ENCODE data around the gene NUP37. TPM values are rescaled to one million over a fixed set of nuclear protein-coding genes. Genes with fewer than 3 reads are reported as not detected.
"Not testable (repeated sequence)": the region's sequence is repeated elsewhere in the genome, so short reads cannot be mapped to it uniquely, and the experiment has no call there.

NUP37 gene
- total RNA-seq, 4 donors from 2014 or later, result 18.1 to 39.1 (median 27.3) TPM

GRCh38 chr12:102106905-102107304 is 13.0 kb downstream of the NUP37 start:
- H3K36me3 ChIP-seq, result peaks cover 0 to 83% (median 4%) of the 10 kb centered on the region in 3 donors
- no peak overlapping the region for H3K4me3 ChIP-seq
- no peak for TF ChIP-seq POLR2A (IDR thresholded peaks at IDR 0.05)
- no peak for TF ChIP-seq CTCF (IDR thresholded peaks at IDR 0.05)
- no peak for DNase-seq
- WGBS, 2 donors, result 88 to 91% methylated on average over 3 of the region's 3 CpGs
- H3K27me3 ChIP-seq, result no peaks in the 10 kb centered on the region
- no peaks in the 10 kb centered on the region for H3K9me3 ChIP-seq
- H3K27ac ChIP-seq, result peak overlapping the region in 2 of 4 donors; percentile 48 to 78
- intact Hi-C loops (cut with DNase I), result no loop called here
- H3K4me1 ChIP-seq, result peaks cover 0 to 13% (median 0%) of the 10 kb centered on the region in 3 donors

GRCh38 chr12:102096855-102097254 is 23.1 kb downstream of the NUP37 start:
- Histone ChIP-seq H3K4me1 (no peaks in the 10 kb centered on the region), H3K36me3 (peaks cover 0 to 66% (median 0%) of the 10 kb centered on the region in 3 donors), H3K9me3 (no peaks in the 10 kb centered on the region), H3K27ac (no peak overlapping the region), H3K27me3 (no peaks in the 10 kb centered on the region), H3K4me3 (no peak overlapping the region)
- intact Hi-C loops (cut with DNase I), result no loop called here
- no peak for TF ChIP-seq CTCF (IDR thresholded peaks at IDR 0.05)
- TF ChIP-seq POLR2A (IDR thresholded peaks at IDR 0.05), result no peak
- no peak for DNase-seq
- 74 to 86% methylated on average over 3 of the region's 3 CpGs for WGBS, 2 donors

GRCh38 chr12:102095677-102096263 is 24.1 kb downstream of the NUP37 start:
- H3K36me3 ChIP-seq, result peaks cover 0 to 58% (median 0%) of the 10 kb centered on the region in 3 donors
- no peak for DNase-seq
- no peaks in the 10 kb centered on the region for H3K27me3 ChIP-seq
- TF ChIP-seq POLR2A (IDR thresholded peaks at IDR 0.05), result no peak
- peak; percentile 21 to 60 (median 30) for TF ChIP-seq CTCF (IDR thresholded peaks at IDR 0.05)
- H3K4me3 ChIP-seq, result no peak overlapping the region
- no peak overlapping the region for H3K27ac ChIP-seq
- 78 to 82% methylated on average over 2 of the region's 2 CpGs for WGBS, 2 donors
- no peaks in the 10 kb centered on the region for H3K4me1 ChIP-seq
- H3K9me3 ChIP-seq, result no peaks in the 10 kb centered on the region
- intact Hi-C loops (cut with DNase I), result no loop called here

- H3K27me3 ChIP-seq, result no peaks in the 10 kb centered on the region
- H3K4me1 ChIP-seq, result no peaks in the 10 kb centered on the region
- TF ChIP-seq CTCF (IDR thresholded peaks at IDR 0.05), result no peak
- no peak for TF ChIP-seq POLR2A (IDR thresholded peaks at IDR 0.05)
- H3K36me3 ChIP-seq, result peaks cover 0 to 47% (median 0%) of the 10 kb centered on the region in 3 donors
- intact Hi-C loops (cut with DNase I), result no loop called here
- no peak overlapping the region for H3K4me3 ChIP-seq
- no peak overlapping the region for H3K27ac ChIP-seq
- peaks cover 0 to 6% (median 0%) of the 10 kb centered on the region in 3 donors for H3K9me3 ChIP-seq
- no peak for DNase-seq
Observed at GRCh38 chr12:102093319-102093718, 26.6 kb downstream of the NUP37 start.

- H3K9me3 ChIP-seq; H3K27me3 ChIP-seq; H3K4me1 ChIP-seq; intact Hi-C loops (cut with DNase I); DNase-seq; H3K27ac ChIP-seq; H3K4me3 ChIP-seq: not testable (repeated sequence)
- WGBS, 2 donors, result 95 to 100% methylated on average over 5 to 8 of the region's 38 CpGs
- H3K36me3 ChIP-seq, result peaks cover 0 to 31% (median 0%) of the 10 kb centered on the region in 3 donors
Observed at GRCh38 chr12:102089228-102089835, 30.6 kb downstream of the NUP37 start.

All from esophagus squamous epithelium (tissue), 5 donors.